ENCODE measurements around the gene FKBP5.
"Not testable (repeated sequence)": the region's sequence is repeated elsewhere in the genome, so short reads cannot be mapped to it uniquely, and the experiment has no call there.

FKBP5 gene

GRCh38 chr6:35687658-35688604 lies 784 bp downstream of the FKBP5 start:
- DNase-seq = peak; percentile 55

- DNase-seq = no peak
Measured at GRCh38 chr6:35686873-35687555, 1.7 kb downstream of the FKBP5 start.

DNA sequence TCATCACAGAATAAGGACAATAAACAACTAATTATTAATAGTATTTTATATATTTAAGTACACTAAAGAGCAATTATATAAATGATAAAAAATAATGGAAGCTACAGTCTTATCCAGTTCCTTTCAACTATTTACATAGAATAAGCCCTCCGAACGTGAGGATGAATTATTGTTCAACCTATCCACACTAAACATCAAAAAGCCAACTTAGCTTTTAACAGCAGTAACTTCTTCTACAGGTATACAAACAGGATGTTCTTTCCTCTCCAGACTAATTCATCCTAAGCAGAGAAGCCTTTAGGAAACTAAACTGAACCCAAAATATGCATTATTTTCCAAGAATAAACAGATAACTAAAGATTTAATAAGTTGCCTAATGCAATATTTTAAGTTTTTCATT lies 2.3 kb downstream of the FKBP5 start:
- DNase-seq = no peak

- no peak for DNase-seq
Measured at GRCh38 chr6:35683267-35683666, 5.4 kb downstream of the FKBP5 start.

DNA sequence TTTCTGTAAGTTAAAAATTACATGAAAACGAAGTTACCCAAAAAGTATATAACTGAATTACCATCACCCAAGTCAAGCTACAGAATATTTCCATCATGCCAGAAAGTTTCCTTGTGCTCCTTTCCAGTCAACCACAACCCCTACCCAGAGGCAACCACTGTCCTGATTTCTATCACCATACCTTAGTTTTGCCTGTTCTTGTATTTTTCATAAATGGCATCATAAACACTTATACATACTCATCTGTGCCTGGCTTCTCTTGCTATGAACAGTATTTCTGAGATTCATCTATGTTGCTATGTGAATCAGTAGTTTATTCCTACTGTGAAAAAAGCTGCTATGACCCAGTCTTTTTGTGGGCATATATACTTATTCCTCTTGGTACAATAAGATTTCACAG lies 7.4 kb downstream of the FKBP5 start:
- no peak for DNase-seq

GRCh38 chr6:35679399-35679798 lies 9.3 kb downstream of the FKBP5 start:
- no peak for DNase-seq

DNA sequence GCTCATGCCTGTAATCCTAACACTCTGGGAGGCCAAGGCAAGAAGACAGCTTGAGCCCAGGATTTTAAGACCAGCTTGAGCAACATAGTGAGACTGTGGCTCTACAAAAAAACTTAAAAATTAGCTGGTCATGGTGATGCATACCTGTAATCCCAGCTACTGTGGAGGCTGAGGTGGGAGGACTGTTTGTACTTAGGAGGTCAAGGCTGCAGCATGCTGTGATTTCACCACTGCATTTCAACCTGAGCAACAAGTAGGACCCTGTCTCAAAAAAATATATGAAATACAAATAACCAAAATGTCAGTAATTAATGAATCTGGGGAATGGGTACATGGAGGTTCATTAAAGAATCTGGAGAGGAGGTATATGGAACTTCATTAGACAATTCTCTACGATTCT lies 9.9 kb downstream of the FKBP5 start:
- DNase-seq = no peak

GRCh38 chr6:35678021-35678654 lies 10.6 kb downstream of the FKBP5 start:
- no peak for DNase-seq

GRCh38 chr6:35677456-35677855 lies 11.3 kb downstream of the FKBP5 start:
- no peak for DNase-seq

DNA sequence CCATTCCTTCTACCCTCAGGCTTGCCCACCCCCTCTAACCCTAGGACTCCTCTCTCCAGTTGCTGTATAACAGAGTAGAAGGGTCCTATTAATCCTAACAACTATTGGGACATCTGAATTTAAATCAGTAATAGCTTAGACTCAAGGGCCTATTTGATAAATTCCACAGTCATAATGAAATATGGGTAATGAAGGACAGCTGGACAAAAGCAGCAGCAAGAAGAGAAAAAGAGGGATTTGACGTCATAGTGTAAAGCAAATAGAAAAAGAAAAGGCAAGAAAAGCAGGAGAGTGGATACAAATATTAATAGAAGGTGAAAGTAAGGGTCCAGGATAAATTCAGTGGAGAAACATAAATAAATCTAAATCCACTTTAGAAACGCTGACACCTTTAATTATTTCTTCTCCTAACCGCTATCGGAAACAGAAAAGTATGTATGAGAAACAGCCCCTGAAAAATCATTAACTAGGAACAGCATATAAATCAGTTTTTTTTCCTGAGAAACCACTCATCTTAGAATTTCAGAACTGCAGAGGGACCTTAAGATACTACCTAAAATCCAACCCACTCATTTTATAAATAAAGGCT lies 12.8 kb downstream of the FKBP5 start:
- DNase-seq = no peak

GRCh38 chr6:35674594-35674993 lies 14.1 kb downstream of the FKBP5 start:
- DNase-seq = no peak

DNA sequence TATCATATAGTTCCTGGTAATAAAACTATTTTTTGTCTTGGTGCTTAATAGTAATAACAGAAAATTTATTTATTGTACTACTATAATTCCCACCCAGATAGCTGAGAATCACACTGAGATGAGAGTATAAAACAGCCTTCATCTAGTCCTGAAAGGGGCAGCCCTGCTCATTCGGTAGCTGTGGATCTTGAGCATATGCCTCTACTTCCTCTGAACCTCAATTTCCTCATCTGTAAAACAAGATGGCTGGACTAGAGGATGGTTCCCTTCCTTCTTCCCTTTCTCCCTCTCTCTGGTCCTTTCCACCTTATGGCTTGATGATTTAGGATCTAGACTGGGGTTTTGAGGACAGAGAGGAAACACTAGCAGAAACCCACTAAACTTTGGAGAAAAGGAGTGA lies 15.0 kb downstream of the FKBP5 start:
- DNase-seq = no peak

DNA sequence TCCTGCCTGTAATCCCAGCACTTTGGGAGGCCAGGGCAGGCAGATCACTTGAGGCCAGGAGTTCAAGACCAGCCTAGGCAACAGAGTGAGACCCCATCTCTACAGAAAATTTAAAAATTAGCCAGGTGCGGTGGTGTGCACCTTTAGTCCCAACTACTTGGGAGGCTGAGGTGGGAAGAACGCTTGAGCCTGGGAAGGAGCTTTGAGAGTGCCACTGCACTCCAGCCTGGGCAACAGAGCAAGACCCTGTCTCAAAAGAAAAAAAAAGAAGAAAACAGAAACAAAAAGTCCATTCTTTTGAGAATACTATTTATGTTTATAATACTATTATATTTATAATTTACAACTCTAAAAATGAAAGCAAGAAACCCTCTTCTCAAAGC lies 15.4 kb downstream of the FKBP5 start:
- not testable (repeated sequence) for DNase-seq

GRCh38 chr6:35670453-35670852 lies 18.3 kb downstream of the FKBP5 start:
- DNase-seq = not testable (repeated sequence)

DNA sequence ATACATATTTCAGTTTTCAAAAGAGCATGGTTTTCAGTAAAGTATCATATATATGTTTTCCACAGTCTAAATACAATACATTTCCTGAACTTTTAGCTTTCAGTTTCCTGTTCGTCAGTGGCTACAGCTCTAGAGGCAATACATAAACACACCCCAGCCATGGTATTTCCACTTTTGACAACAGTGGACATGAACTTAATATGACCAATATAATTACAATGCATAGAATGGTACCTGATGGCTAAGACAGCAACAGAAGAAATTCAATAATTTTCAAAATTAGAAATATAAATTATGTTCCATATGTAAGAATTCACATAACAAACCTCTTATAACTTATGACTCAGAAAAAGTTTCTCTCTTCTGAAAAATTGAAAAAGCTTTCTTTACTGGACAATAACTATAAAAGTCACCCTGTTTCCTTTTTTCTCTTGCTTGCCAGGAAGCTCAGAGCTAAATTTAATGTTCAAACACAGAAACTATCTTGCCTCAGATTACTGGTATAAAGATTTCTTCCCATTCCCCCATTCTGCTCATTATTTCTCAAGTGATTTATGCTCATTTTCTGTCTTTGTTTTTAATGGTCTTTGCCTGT lies 19.2 kb downstream of the FKBP5 start:
- DNase-seq = no peak

GRCh38 chr6:35668744-35669450 lies 19.8 kb downstream of the FKBP5 start:
- no peak for DNase-seq

- no peak for DNase-seq
Measured at GRCh38 chr6:35668096-35668495, 20.6 kb downstream of the FKBP5 start.

- no peak for DNase-seq
Measured at GRCh38 chr6:35665573-35665972, 23.1 kb downstream of the FKBP5 start.

GRCh38 chr6:35664945-35665344 lies 23.8 kb downstream of the FKBP5 start:
- DNase-seq = no peak

DNA sequence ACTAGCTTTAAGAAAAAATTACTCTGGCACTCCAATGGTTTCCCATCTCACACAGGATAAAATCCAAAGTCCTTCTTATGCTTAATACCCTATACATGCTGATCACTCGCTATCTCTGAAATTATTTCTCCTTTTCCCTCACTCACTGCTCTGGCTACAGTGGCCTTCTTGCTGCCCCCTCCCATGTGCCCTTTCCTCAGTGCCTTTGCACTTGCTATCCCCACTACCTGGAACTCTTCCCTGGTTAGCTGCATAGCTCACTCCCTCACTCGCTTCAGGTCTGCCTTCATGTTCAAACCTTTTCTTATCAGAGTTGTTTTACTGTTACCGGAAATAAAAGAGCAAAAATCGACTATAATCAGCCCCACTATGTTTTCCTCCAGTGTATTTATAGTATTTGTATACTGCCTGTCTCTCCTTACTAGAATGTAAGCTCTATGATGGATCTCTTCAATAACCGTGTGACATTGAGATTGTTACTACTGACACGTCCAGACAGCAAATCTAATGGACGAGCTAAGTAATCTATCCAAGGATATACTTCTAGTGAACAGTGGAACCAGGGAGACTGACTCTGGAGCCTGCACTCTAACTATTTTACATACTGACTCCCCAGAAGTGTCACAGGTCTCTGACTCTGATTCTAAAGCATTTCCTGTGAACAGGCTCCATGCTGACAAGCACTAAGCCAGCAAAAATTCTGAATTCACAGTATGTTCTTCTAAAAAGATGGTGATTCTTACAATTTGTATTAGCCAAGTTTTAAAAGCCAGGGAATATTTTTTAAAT lies 25.1 kb downstream of the FKBP5 start:
- no peak for DNase-seq

DNA sequence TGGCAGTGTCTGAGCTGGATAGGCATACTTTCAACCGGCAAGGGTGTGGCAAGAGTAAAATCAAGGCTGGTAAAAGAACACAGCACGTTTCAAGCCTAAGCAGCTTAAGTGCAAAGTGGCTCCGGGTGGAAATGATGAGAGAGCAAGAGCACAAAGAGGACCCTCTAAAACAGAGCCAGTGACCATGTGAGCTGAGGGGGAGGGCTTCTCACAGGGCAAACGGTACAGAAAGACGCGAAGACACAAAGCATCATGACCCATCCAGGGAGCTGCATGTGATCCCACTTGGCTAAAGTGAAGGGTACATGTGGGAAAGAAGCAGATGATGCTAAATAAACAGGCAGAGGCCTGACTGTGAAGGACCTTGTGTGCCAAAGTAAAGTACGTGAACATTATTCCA lies 25.7 kb downstream of the FKBP5 start:
- no peak for DNase-seq

Measured in stimulated activated CD4-positive, alpha-beta T cell treated with anti-CD3 and anti-CD28 coated beads, Interleukin-12 subunit alpha, Interleukin-12 subunit beta, amount 100 ng/mL, for 4 hours (primary cell).